Measurements from ENCODE around the gene CIB4.

CIB4 gene

GRCh38 chr2:26537826-26538475 is 103.2 kb downstream of the CIB4 start:
- Histone ChIP-seq H3K27ac (ENCODE audit: low read depth in 2 of 2, low read length in 2 of 2) (no peak overlapping the region), H3K9me3 (ENCODE audit: control insufficient read depth in 2 of 2, low read length in 2 of 2) (no peaks in the 10 kb centered on the region), H3K9ac (ENCODE audit: low read depth in 1 of 2, low read length in 2 of 2) (no peak overlapping the region), H3K4me1 (ENCODE audit: control insufficient read depth in 2 of 2, insufficient read depth in 2 of 2, low read length in 2 of 2) (peaks cover 7 to 10% of the 10 kb centered on the region in 2 donors), H3K36me3 (ENCODE audit: control insufficient read depth in 2 of 2, insufficient read depth in 2 of 2, low read length in 2 of 2) (no peaks in the 10 kb centered on the region), H3K27me3 (ENCODE audit: control insufficient read depth in 2 of 2, insufficient read depth in 2 of 2, low read length in 2 of 2) (peaks cover 0 to 3% of the 10 kb centered on the region in 2 donors), H3K4me3 (ENCODE audit: low read length in 2 of 2) (no peak overlapping the region)

GRCh38 chr2:26537069-26537825 is 103.9 kb downstream of the CIB4 start:
- Histone ChIP-seq H3K4me3 (ENCODE audit: low read length in 2 of 2) (no peak overlapping the region), H3K9me3 (ENCODE audit: control insufficient read depth in 2 of 2, low read length in 2 of 2) (no peaks in the 10 kb centered on the region), H3K27me3 (ENCODE audit: control insufficient read depth in 2 of 2, insufficient read depth in 2 of 2, low read length in 2 of 2) (no peaks in the 10 kb centered on the region), H3K4me1 (ENCODE audit: control insufficient read depth in 2 of 2, insufficient read depth in 2 of 2, low read length in 2 of 2) (peaks cover 2 to 4% of the 10 kb centered on the region in 2 donors), H3K9ac (ENCODE audit: low read depth in 1 of 2, low read length in 2 of 2) (no peak overlapping the region), H3K27ac (ENCODE audit: low read depth in 2 of 2, low read length in 2 of 2) (no peak overlapping the region), H3K36me3 (ENCODE audit: control insufficient read depth in 2 of 2, insufficient read depth in 2 of 2, low read length in 2 of 2) (no peaks in the 10 kb centered on the region)

- H3K4me3 ChIP-seq (ENCODE audit: low read length in 2 of 2) = no peak overlapping the region
- H3K36me3 ChIP-seq (ENCODE audit: control insufficient read depth in 2 of 2, insufficient read depth in 2 of 2, low read length in 2 of 2) = no peaks in the 10 kb centered on the region
- no peak overlapping the region for H3K27ac ChIP-seq (ENCODE audit: low read depth in 2 of 2, low read length in 2 of 2)
- no peaks in the 10 kb centered on the region for H3K4me1 ChIP-seq (ENCODE audit: control insufficient read depth in 2 of 2, insufficient read depth in 2 of 2, low read length in 2 of 2)
- no peaks in the 10 kb centered on the region for H3K9me3 ChIP-seq (ENCODE audit: control insufficient read depth in 2 of 2, low read length in 2 of 2)
- H3K9ac ChIP-seq (ENCODE audit: low read depth in 1 of 2, low read length in 2 of 2) = no peak overlapping the region
- no peaks in the 10 kb centered on the region for H3K27me3 ChIP-seq (ENCODE audit: control insufficient read depth in 2 of 2, insufficient read depth in 2 of 2, low read length in 2 of 2)
These were observed 104.6 kb downstream of the CIB4 start for GRCh38 chr2:26536371-26537068.

- H3K4me3 ChIP-seq (ENCODE audit: low read length in 2 of 2) = no peak overlapping the region
- no peak overlapping the region for H3K27ac ChIP-seq (ENCODE audit: low read depth in 2 of 2, low read length in 2 of 2)
- no peak overlapping the region for H3K9ac ChIP-seq (ENCODE audit: low read depth in 1 of 2, low read length in 2 of 2)
- no peaks in the 10 kb centered on the region for H3K4me1 ChIP-seq (ENCODE audit: control insufficient read depth in 2 of 2, insufficient read depth in 2 of 2, low read length in 2 of 2)
- no peaks in the 10 kb centered on the region for H3K36me3 ChIP-seq (ENCODE audit: control insufficient read depth in 2 of 2, insufficient read depth in 2 of 2, low read length in 2 of 2)
- H3K27me3 ChIP-seq (ENCODE audit: control insufficient read depth in 2 of 2, insufficient read depth in 2 of 2, low read length in 2 of 2) = no peaks in the 10 kb centered on the region
- H3K9me3 ChIP-seq (ENCODE audit: control insufficient read depth in 2 of 2, low read length in 2 of 2) = no peaks in the 10 kb centered on the region
These were observed 105.4 kb downstream of the CIB4 start for GRCh38 chr2:26535663-26536275.

- no peak overlapping the region for H3K27ac ChIP-seq (ENCODE audit: low read depth in 2 of 2, low read length in 2 of 2)
- H3K4me1 ChIP-seq (ENCODE audit: control insufficient read depth in 2 of 2, insufficient read depth in 2 of 2, low read length in 2 of 2) = no peaks in the 10 kb centered on the region
- H3K9ac ChIP-seq (ENCODE audit: low read depth in 1 of 2, low read length in 2 of 2) = no peak overlapping the region
- H3K27me3 ChIP-seq (ENCODE audit: control insufficient read depth in 2 of 2, insufficient read depth in 2 of 2, low read length in 2 of 2) = no peaks in the 10 kb centered on the region
- no peaks in the 10 kb centered on the region for H3K9me3 ChIP-seq (ENCODE audit: control insufficient read depth in 2 of 2, low read length in 2 of 2)
- H3K4me3 ChIP-seq (ENCODE audit: low read length in 2 of 2) = no peak overlapping the region
- no peaks in the 10 kb centered on the region for H3K36me3 ChIP-seq (ENCODE audit: control insufficient read depth in 2 of 2, insufficient read depth in 2 of 2, low read length in 2 of 2)
These were observed 106.1 kb downstream of the CIB4 start for GRCh38 chr2:26534865-26535662.

- Histone ChIP-seq H3K4me1 (ENCODE audit: control insufficient read depth in 2 of 2, insufficient read depth in 2 of 2, low read length in 2 of 2) (no peaks in the 10 kb centered on the region), H3K9me3 (ENCODE audit: control insufficient read depth in 2 of 2, low read length in 2 of 2) (no peaks in the 10 kb centered on the region)
These were observed 106.9 kb downstream of the CIB4 start for GRCh38 chr2:26534098-26534864.

GRCh38 chr2:26533661-26534060 is 107.5 kb downstream of the CIB4 start:
- Histone ChIP-seq H3K9ac (ENCODE audit: low read depth in 1 of 2, low read length in 2 of 2) (no peak overlapping the region), H3K27ac (ENCODE audit: low read depth in 2 of 2, low read length in 2 of 2) (no peak overlapping the region), H3K36me3 (ENCODE audit: control insufficient read depth in 2 of 2, insufficient read depth in 2 of 2, low read length in 2 of 2) (no peaks in the 10 kb centered on the region), H3K4me3 (ENCODE audit: low read length in 2 of 2) (no peak overlapping the region), H3K27me3 (ENCODE audit: control insufficient read depth in 2 of 2, insufficient read depth in 2 of 2, low read length in 2 of 2) (no peaks in the 10 kb centered on the region), H3K4me1 (ENCODE audit: control insufficient read depth in 2 of 2, insufficient read depth in 2 of 2, low read length in 2 of 2) (no peaks in the 10 kb centered on the region), H3K9me3 (ENCODE audit: control insufficient read depth in 2 of 2, low read length in 2 of 2) (no peaks in the 10 kb centered on the region)

More at GRCh38 chr2:26534098-26534864, 106.9 kb downstream of the CIB4 start:
- Histone ChIP-seq H3K36me3 (ENCODE audit: control insufficient read depth in 2 of 2, insufficient read depth in 2 of 2, low read length in 2 of 2) (no peaks in the 10 kb centered on the region), H3K27ac (ENCODE audit: low read depth in 2 of 2, low read length in 2 of 2) (no peak overlapping the region), H3K4me3 (ENCODE audit: low read length in 2 of 2) (no peak overlapping the region), H3K9ac (ENCODE audit: low read depth in 1 of 2, low read length in 2 of 2) (no peak overlapping the region), H3K27me3 (ENCODE audit: control insufficient read depth in 2 of 2, insufficient read depth in 2 of 2, low read length in 2 of 2) (no peaks in the 10 kb centered on the region)

GRCh38 chr2:26532301-26533250 is 108.6 kb downstream of the CIB4 start:
- Histone ChIP-seq H3K4me1 (ENCODE audit: control insufficient read depth in 2 of 2, insufficient read depth in 2 of 2, low read length in 2 of 2) (no peaks in the 10 kb centered on the region), H3K4me3 (ENCODE audit: low read length in 2 of 2) (no peak overlapping the region), H3K36me3 (ENCODE audit: control insufficient read depth in 2 of 2, insufficient read depth in 2 of 2, low read length in 2 of 2) (no peaks in the 10 kb centered on the region), H3K27me3 (ENCODE audit: control insufficient read depth in 2 of 2, insufficient read depth in 2 of 2, low read length in 2 of 2) (no peaks in the 10 kb centered on the region), H3K9ac (ENCODE audit: low read depth in 1 of 2, low read length in 2 of 2) (no peak overlapping the region), H3K9me3 (ENCODE audit: control insufficient read depth in 2 of 2, low read length in 2 of 2) (no peaks in the 10 kb centered on the region), H3K27ac (ENCODE audit: low read depth in 2 of 2, low read length in 2 of 2) (no peak overlapping the region)
